HG02938 (cell line): ENCODE data around the gene DNAH9.

Source experiments
- ATAC-seq: cut with Tn5 transposase; IDR thresholded peaks from one replicate; pipeline ENCODE4 v1.9.1; 2021; ENCODE audit warnings: mild to moderate bottlenecking, moderate library complexity; ENCODE audit not compliant: unreplicated experiment

Gene DNAH9

GRCh38 chr17:11739351-11739750, 141.1 kb downstream of the DNAH9 start:
- no peak for ATAC-seq

- ATAC-seq: no peak
Observed at GRCh38 chr17:11739848-11740247, 141.6 kb downstream of the DNAH9 start.

GRCh38 chr17:11742886-11743285, 144.6 kb downstream of the DNAH9 start:
- ATAC-seq: no peak

GRCh38 chr17:11744696-11745095, 146.4 kb downstream of the DNAH9 start:
- no peak for ATAC-seq

- no peak for ATAC-seq
Observed at GRCh38 chr17:11747441-11747840, 149.2 kb downstream of the DNAH9 start.

- no peak for ATAC-seq
Observed at GRCh38 chr17:11757815-11758214, 159.5 kb downstream of the DNAH9 start.

GRCh38 chr17:11768106-11768505, 169.8 kb downstream of the DNAH9 start:
- no peak for ATAC-seq

GRCh38 chr17:11768981-11769380, 170.7 kb downstream of the DNAH9 start:
- ATAC-seq: no peak

GRCh38 chr17:11772031-11772430, 173.8 kb downstream of the DNAH9 start:
- no peak for ATAC-seq

GRCh38 chr17:11779892-11780291, 181.6 kb downstream of the DNAH9 start:
- ATAC-seq: no peak

- no peak for ATAC-seq
Observed at GRCh38 chr17:11780621-11781020, 182.4 kb downstream of the DNAH9 start.

- ATAC-seq: no peak
Observed at GRCh38 chr17:11786711-11787438, 188.6 kb downstream of the DNAH9 start.

GRCh38 chr17:11795906-11796305, 197.6 kb downstream of the DNAH9 start:
- no peak for ATAC-seq

GRCh38 chr17:11797803-11798202, 199.5 kb downstream of the DNAH9 start:
- ATAC-seq: no peak

- ATAC-seq: no peak
Observed at GRCh38 chr17:11803231-11803969, 205.1 kb downstream of the DNAH9 start.

GRCh38 chr17:11805138-11805537, 206.9 kb downstream of the DNAH9 start:
- no peak for ATAC-seq

- ATAC-seq: no peak
Observed at GRCh38 chr17:11805952-11806351, 207.7 kb downstream of the DNAH9 start.

- no peak for ATAC-seq
Observed at GRCh38 chr17:11807606-11808005, 209.3 kb downstream of the DNAH9 start.

- no peak for ATAC-seq
Observed at GRCh38 chr17:11813278-11813677, 215.0 kb downstream of the DNAH9 start.

- no peak for ATAC-seq
Observed at GRCh38 chr17:11813871-11814270, 215.6 kb downstream of the DNAH9 start.

- ATAC-seq: no peak
Observed at GRCh38 chr17:11814655-11815262, 216.5 kb downstream of the DNAH9 start.

- ATAC-seq: no peak
Observed at GRCh38 chr17:11816409-11816808, 218.1 kb downstream of the DNAH9 start.
